Activated T-cell treated with anti-CD3 and anti-CD28 coated beads, Interleukin-2, amount 50 U/mL, for 48 hours (primary cell): Measurements from ENCODE around the gene RBM14.
"Not testable (repeated sequence)": the region's sequence is repeated elsewhere in the genome, so short reads cannot be mapped to it uniquely, and the experiment has no call there.

Experiments
- DNase-seq, 2 experiments: peaks; one replicate each; pipeline ENCODE4 v3.0.0-alpha.2; 2020

Gene RBM14

DNA sequence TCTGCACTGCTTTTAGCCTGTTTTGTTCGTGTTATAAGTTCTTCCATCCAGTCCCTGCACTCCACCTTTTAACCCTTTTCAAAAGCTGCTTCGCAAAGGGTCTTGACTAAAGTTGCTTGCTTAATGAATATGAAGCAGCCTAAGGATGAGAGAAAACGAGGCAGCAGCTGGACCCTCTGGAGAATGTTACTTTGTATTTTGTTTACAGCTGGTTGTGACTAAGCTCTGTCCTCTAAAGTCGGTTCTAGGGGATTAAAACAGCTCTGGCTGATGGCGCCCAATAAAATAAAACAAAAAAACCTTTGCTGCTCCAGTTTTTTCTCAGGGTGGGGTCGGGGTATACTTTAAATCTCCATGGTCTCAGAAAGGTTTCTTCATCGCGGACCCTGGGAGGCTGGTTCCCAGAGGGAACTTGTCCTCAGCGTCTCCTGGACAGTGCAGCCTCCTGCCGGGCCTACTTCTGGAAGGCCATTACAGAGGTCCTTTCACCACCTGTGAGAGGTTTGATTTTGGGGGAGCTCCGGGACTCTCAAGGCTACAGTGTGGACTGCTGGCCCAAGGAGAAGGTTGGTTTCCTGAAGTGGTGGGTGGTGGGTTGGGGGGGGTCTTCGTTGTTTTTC lies 21.2 kb downstream of the RBM14 start:
- no peak for DNase-seq

GRCh38 chr11:66638177-66639065 lies 22.0 kb downstream of the RBM14 start, which contains the start of gene RBM4:
TSS of gene RBM4 (plus strand) at chr11:66638703. CDS start at chr11:66639712, 1,009 bp downstream.
- peak; percentile 95 for DNase-seq

DNA sequence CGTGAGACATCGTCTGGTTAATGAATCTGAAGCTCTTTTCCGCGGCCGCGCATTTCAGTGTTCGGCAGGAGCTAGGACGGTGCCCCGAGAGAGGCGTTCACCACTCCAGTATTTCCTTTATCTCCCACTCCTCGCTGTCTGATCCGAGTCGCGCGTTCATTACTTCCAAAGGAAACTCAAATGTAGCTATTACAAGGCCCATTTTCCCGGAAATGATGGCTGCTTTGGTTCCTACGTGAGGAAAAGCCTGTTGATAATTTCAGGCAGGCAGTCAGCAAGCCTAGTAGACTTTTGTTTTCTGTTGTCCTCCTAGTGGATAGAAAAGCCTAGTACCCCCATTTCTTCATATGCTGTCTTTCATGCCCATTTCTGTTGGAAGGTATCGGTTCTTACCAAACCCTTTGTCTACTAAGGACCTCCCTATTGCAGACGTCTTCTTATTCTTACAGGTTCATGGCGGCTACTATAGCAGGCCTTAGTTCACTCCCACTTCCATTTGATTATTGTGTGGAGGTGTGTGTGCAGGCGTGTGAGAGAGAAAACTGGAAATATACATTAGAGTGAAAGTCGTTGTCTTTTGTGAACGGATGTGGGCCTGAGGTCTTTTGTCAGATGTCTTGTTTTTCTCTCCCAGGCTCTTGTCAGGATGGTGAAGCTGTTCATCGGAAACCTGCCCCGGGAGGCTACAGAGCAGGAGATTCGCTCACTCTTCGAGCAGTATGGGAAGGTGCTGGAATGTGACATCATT lies 22.8 kb downstream of the RBM14 start:
- DNase-seq: peak in 1 of 2 experiments; percentile 53

DNA sequence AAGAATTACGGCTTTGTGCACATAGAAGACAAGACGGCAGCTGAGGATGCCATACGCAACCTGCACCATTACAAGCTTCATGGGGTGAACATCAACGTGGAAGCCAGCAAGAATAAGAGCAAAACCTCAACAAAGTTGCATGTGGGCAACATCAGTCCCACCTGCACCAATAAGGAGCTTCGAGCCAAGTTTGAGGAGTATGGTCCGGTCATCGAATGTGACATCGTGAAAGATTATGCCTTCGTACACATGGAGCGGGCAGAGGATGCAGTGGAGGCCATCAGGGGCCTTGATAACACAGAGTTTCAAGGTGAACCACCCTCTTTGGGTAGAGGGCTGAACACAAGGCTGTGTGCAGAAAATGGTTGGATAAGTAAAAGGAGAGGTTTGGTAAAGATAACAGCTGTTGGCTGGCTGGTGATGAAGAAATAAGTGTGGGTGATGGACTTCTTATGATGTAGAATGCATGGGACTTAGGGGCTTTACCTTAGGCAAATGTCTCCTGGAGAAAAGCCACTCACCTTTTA lies 23.4 kb downstream of the RBM14 start:
- DNase-seq: not testable (repeated sequence)

DNA sequence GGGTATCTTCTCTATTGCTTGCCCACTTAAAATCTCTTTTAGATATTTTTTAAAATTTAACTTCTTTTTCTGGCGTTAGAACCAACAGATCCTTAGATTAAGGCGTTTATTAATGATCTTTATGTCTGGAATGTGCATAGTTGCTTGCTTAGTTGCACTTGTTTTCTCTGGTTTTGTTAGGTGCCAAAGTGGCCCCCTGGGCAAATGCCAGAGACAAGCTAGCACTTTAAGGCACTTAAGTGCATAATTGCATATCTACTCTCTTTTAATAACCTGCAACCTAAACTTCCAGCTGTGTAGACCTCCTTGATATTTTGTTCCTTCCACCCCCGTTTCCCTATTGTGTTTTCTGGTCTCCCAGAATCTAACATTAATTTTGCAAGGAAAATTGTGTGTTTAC lies 25.4 kb downstream of the RBM14 start:
- DNase-seq: no peak

DNA sequence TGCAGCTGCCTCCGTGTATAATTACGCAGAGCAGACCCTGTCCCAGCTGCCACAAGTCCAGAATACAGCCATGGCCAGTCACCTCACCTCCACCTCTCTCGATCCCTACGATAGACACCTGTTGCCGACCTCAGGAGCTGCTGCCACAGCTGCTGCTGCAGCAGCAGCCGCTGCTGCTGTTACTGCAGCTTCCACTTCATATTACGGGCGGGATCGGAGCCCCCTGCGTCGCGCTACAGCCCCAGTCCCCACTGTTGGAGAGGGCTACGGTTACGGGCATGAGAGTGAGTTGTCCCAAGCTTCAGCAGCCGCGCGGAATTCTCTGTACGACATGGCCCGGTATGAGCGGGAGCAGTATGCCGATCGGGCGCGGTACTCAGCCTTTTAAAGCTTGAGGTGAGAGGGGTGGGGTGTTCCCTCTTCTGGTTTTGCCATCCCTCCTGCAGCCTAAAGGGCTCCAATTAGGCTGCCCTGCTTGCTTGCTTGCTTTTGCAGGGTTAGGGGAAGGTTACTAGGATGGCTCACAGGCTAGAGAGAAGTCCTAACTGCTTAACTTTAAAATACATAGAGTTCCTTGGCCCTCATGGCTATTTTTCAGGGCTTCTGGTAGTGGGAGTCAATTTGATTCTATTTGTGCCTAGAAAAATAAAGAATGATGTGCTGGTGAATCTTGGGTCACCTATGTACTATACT lies 27.5 kb downstream of the RBM14 start:
- no peak for DNase-seq

DNA sequence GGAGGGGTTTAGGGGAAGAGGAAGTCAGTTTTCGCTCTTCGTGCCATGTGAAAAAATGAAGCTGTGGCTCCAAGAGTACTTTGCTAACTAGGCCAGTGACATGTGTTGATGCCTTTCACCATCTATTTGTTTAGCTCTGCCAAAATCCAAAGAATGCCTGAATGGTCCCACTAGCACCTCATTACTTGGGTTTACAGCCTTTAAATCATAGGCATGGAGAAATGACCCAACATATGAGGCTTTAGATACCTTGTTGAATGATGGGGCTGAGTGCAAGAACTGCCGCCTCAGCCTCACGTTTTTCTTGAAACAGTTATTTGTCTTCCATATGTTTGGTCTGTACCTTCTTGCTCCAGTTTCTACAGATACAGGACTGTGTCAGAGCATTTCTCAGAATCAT lies 30.4 kb downstream of the RBM14 start:
- DNase-seq: no peak

DNA sequence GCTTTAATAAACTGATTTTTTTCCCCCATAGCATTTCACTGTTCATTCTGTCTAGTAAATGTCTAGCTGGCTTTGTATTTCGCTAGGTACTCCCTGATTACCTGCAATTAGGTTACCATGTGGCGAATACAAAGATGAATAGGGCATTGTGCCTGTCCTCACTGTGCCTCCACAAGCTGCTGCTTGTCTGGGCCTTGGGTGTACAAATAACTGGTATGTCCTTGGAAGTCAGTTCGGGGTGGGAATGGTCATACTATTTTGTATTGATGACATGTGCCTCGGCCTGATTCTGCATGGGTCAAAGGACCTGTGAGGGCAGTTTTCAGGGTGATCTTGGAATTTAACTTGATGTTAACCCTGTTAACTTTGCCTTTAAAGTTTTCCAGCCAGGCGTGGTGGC lies 33.5 kb downstream of the RBM14 start:
- no peak for DNase-seq

DNA sequence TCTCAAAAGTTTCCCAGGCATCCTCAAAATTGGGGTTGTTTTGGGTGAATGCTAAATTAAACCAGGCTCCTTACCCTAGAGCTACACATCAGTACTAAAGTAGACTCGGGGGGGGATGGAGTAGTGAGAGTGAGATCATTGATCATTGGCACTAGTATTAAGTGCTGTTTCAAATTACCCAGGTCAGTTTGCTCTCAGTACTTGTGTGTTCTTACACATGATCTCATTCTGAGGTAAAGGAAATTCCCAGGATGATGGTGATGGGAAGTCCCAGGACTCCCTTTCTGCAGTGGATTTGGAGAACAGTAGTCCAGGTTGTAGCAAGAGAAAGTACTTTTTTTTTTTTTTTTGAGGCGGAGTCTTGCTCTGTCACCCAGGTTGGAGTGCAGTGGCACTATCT lies 34.6 kb downstream of the RBM14 start:
- DNase-seq: no peak

DNA sequence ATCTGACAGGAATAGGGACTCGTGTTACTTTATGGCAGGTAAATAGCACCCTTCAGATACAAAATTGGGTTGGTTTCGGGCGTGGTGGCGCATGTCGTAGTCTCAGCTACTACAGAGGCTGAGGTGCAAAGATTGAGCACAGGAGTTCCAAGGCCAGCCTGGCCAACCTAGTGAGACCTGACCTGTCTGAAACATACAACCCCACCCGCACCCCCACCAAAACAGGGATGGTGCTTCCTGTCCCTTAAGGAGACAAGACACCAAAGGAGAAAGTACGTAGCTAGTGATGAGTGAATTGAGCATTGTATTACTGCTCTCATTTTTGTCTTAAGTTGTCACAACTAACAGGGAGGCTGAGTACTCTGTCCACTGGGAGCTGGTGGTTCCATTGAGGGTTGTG lies 36.2 kb downstream of the RBM14 start:
- no peak for DNase-seq

DNA sequence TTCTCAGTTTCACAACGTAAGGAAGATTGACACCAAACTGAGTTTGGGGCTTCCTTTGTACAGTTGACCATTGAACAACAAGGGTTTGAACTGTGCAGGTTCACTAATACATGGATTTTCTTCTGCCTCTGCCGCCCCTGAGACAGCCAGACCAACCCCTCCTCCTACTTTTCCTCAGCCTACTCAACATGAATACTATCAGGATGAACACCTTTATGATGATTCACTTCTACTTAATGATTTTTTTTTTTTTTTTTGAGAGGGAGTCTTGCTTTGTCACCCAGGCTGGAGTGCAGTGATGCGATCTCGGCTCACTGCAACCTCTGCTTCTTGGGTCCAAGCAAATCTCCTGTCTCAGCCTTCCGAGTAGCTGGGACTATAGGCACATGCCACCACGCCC lies 36.7 kb downstream of the RBM14 start:
- no peak for DNase-seq

DNA sequence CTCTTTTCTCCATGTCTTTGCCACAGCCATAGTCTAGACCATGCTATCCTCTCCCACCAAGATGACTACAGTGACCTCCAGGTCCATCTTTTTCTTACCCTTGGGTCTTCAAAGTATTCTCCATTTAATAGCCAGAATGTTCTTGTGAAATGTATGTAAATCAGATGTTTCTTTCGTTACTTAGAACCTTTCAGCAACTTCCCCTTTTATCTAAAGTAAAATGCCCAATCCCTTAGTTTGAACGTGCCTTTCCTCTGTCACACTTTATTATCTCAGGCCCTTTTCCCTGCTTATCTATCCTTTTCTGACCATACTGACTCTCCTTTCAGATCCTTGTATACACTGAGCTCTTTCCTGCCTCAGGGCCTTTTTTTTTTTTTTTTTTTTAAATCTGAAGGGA lies 43.3 kb downstream of the RBM14 start:
- no peak for DNase-seq

- DNase-seq: no peak
Observed at GRCh38 chr11:66663741-66664296, 47.4 kb downstream of the RBM14 start.

DNA sequence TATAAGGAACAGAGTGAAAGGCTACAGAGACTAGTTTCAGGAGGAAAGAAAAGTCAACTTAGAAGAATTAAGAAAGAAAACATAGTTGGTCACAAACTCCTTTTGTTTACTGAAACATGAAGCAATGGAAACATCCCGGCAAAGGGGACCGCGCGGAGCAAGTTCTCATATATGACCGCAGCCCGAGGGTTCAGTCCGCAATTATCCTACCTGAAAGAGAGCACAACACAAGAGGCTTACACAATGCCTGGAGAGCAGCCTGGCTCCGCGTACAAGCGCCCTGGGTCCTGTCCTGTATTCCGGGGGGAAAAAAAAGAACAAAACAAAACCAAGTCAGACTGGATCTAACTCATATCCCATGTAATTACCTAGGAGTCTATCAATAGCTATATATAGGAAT lies 48.9 kb downstream of the RBM14 start:
- DNase-seq: no peak

DNA sequence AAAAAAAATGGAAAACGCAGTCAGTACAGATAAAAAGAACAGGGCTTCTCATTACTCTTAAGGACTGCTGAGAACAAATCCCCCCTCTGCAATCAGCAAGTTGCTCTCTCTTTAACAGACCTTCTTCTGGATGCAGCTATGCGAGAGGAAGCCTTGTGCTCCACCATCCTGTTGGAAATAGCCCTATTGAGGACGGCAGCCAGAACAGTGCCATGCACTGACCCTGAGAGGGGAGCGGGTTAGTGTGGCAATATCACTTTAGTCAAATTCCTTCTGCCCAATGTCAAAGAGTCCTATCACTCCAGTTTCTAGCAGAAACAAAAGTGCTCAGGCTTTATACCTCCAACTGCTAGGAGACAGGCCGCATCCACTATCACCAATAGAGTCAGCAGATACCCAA lies 54.4 kb downstream of the RBM14 start:
- no peak for DNase-seq

DNA sequence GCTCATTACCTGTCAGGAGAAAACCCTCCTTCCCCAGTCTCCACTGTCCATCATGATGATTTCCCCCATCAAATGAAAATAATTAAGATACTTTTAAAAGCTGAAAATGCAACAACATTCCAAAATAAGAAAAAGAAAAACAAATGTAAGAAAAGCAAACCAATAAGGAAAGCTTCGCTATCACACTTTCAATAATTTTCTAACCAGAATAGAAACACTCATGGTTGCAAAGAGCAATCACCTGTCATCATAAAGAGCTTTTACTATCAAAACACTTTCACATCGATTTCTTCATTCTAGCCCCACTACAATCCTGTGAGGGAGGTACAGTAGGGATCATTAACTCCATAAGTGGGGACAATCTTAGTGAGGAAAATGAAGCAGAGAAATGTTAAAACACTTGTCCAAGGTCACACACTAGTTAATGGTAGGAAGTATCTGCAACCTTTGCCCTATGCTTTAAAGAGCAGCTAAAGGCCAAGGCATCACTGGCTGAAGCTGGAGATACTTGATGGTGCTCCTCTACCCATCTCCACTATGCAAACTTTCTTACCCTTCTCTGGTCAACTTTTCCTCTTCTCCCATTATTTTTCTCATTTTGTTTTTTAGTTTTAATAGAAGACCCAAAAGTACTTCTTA lies 58.7 kb downstream of the RBM14 start:
- DNase-seq: no peak

- no peak for DNase-seq
Observed at GRCh38 chr11:66676282-66676919, 60.0 kb downstream of the RBM14 start.
